IPS-11a (cell line): ENCODE measurements around the gene RACGAP1.

Experiments
- H3K4me3 ChIP-seq: one replicate; pipeline ENCODE4 v1.5.1; 2013; ENCODE audit warnings: low read depth, low read length, control low read depth

RACGAP1 gene

DNA sequence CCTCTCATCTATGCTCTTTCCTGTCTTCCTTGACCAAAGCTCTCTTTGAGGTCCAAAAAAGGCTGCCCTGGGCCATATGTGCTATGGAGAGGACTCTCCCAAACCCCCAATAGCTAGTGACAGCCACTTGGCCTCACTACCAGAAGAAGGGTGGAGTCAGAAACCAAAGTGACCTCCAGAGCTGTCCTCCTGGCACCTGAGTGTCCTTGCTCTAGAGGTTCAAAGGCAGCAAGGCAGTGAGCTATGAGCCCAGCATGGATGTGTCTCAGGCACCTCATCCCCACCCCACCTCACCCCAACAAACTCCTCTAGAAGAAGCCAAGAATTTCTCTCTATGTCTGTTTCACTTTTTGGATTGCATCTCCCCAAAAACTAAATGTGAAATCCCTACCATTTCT is 67.7 kb downstream of the RACGAP1 start:
- no peak overlapping the region for H3K4me3 ChIP-seq

DNA sequence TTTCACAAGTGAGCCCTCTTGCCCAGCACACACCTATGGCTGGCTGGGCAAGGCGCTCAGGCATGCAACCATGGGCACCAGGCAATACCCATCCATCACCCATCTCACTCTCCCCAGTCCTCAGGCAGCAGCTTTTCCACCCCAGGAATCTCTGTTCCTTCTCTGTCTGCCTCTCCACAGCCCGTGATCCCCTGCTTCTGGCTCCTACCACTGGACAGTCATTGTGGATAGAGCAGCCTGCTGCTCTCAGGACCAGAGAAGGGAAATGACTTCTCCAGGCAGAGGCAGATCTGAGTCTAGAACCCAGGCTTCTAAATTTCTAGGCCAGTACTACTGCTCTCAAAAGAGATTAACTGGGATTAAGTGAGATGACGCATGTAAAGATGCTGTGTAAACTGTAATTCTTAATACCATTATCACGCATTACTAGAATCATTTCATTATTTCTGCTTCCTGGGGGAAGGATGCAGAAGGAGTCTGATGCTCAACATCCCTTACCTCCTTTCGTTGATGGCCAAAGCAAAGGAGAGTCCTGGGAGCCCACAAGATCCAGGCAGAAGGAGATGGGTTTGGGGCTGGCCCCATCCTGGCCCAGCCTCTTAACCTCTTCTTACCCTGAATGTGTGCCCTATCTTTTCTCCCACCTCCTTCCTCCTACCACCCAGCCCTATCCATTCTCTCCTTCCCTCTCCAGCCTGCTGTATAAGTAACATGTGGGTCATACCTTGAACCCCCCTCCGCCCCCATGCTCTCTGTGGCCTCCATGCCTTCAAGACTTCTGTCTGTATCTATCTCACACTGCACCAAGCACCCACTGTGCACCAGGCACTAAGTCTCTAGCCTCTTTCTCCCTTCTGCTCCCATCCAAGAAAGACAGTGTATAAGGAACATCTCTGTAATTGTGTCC is 68.4 kb downstream of the RACGAP1 start:
- H3K4me3 ChIP-seq: no peak overlapping the region

DNA sequence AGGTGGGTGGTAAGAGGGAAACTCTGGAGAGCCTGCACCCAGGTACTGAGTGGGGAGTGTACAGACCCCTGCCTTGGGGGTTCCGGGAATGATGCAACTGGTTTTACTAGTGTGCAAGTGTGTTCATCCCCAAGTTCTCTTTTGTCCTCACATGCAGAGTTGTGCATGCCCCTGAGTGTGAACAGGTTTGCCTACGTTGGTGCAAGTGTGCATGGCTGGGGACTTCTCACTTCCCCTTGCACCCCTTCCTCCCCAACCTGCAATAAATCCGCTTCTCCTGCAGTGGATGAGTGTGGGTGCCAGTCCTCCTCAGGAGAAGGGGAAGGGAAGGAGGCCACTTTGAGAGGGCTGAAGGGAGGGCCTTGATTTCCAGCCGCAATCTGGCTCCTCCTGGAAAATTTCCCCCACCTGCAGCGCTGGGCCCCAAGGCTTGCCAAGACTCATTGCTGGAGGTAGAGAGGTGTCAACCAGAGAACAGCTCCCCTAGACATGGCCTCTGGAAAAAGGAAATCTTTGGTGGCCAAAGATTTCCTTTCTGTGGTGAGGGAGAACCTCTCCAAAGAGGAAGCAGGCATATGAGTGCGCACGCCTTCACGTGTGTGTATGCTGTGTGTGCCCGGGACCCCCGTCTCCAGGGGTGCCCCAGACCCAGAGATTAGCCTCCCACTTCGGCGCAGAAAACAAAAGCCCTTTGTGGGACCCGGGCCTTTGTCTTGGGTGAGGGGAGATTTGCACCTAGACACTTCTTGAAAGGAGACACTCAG is 69.2 kb downstream of the RACGAP1 start:
- H3K4me3 ChIP-seq: no peak overlapping the region

DNA sequence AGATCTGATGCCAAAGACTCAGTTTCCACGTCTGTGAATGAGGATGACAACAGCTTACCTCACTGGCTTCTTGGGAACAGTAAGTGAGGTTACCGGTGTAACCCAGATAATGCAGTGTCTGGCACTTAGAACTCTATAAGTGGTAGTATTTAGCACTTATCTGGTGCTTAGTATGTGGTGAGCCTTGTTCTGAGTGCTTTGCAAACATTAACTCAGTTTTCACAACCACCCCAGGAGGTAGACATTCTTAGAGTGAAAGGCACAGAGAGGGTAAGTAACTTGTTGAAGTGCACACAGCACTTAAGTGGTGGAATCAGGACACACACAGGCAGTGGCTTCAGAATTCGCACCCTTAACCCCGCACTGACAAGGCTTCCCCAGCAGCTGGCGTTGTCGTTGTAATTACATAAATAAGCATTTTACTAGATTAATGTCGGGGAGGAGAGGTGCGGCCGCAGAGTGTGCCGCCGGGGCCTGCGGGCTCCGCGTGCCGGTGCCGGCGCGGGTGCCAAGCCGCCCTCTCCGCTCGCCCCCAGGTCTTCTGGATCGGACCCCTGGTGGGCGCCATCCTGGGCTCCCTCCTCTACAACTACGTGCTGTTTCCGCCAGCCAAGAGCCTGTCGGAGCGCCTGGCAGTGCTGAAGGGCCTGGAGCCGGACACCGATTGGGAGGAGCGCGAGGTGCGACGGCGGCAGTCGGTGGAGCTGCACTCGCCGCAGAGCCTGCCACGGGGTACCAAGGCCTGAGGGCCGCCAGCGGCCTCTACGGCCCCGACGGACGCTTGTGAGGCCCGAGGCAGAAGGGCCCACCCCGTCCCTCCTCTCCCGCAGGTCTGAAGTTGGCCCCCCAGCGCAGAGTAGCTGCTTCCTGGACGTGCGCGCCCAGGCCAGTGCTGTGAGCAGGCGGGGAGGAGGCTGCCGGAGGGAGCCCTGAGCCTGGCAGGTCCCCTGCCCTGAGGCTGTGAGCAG is 70.1 kb downstream of the RACGAP1 start:
- no peak overlapping the region for H3K4me3 ChIP-seq

DNA sequence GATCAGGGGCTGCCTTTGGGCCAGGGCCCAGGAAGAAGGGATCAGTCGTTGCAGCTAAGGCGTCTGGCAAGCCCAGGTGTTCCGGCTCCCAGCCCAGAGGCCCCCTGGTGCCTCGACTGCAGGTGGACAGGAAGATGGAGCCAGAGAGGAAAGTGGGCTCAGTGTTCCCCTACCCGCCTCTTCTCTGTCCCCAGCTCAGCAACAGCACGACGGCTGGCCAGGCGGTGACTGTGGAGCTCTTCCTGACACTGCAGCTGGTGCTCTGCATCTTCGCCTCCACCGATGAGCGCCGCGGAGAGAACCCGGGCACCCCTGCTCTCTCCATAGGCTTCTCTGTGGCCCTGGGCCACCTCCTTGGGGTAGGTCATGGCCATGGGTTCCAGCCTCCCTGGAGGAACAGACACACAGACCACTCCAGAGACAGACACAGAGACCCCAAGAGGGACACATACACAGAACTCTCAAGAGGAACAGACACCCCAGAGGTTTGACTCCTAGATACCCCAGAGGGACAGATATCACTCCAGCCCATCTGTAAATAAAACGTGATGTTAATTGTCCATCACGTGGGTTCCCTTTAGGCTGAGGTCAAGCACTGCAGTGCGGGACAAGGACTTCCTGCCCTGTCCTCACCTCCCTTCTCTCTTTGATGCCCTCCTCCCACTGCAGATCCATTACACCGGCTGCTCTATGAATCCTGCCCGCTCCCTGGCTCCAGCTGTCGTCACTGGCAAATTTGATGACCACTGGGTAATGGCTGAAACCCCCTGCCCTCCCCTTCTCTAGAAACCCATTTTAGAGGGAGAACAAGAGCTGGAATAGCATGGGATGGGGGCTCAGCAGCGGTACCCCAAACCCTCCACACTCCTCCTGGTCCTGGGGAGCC is 71.1 kb downstream of the RACGAP1 start:
- no peak overlapping the region for H3K4me3 ChIP-seq

DNA sequence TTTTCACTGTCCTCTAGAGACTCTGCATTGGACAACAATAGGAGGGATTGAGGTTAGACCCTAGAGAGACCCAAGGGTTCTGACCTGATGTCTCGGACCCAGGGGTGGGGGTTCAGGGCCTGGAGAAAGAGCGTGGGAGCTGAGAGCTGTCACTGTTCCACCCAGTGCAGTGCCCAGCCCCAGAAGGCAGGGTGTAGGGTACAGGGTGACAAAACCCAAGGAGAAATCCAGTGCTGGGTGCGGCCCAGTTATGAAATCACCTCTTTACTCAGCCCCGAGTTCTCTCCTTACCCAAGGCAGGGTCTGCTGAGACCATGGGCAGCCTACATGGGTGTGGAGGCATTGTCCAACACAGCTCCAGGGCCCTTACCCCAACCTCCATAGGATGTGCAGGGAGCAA is 72.1 kb downstream of the RACGAP1 start:
- H3K4me3 ChIP-seq: no peak overlapping the region

DNA sequence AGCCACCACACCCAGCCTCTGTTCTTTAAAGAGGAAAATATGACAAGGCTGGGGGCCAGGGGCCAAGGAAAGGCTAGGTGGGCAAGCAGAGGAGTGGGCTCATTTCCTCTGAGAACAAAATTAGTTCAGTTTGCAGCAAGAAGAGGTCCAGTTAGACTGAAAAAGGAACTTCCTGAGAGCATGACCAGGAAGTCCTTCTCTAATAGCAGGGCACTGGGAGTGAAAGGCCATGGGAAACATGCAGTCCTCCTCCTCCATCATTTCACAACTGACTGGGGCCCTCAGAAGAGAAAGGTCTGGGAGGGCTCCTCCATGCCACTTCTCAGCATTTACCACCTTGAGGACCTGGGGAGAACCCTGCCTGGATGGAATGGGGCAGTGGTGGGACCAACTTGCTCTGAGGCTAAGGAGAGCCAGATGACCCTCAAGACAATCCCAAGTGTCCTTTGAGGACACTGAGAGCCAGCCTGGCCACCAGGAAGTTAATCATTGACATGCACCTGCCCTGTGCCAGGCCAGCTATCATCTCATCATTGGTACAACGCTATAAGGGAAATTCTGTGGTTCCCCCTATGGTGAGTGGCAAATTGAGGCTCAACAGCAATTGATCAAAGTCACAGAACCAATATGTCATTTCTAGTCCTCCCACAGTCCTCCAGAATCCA is 72.8 kb downstream of the RACGAP1 start:
- H3K4me3 ChIP-seq: no peak overlapping the region

DNA sequence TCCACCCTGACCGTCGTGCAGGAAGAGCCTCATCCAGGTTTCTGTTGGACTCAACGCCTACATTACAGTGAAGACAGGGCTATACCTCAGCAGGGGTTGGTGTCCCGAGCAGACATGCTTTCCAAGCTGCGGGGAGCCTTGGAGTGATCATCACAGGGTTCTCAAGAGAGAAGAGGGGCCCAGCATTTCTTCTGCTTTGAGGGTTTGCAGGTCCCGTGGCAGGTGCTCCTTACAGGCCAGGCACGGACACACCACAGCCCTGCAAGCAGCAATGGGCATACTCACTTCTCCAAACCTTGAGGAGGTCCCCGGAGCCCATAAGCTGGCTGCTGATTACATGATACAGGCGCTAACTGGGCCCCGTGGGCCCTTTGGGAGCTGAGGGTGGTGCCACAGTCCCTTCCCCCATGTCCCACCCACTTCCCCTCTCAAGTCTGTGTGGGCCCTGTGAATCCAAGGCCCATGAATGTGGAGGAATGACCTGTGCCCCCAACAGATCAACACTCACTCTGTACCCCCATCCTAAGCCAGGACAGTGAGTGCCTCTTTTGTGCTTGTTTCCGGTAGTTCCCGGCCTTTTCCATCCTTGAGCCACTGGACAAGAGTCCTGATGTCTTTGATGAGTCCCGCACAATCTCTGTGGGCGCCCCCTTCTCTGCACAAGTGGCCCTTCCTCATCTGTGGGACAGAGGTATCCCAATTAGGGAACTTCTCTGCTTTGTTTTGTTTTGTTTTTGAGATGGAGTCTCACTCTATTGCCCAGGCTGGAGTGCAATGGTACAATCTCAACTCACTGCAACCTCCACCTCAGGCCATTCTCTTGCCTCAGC is 73.7 kb downstream of the RACGAP1 start:
- no peak overlapping the region for H3K4me3 ChIP-seq

DNA sequence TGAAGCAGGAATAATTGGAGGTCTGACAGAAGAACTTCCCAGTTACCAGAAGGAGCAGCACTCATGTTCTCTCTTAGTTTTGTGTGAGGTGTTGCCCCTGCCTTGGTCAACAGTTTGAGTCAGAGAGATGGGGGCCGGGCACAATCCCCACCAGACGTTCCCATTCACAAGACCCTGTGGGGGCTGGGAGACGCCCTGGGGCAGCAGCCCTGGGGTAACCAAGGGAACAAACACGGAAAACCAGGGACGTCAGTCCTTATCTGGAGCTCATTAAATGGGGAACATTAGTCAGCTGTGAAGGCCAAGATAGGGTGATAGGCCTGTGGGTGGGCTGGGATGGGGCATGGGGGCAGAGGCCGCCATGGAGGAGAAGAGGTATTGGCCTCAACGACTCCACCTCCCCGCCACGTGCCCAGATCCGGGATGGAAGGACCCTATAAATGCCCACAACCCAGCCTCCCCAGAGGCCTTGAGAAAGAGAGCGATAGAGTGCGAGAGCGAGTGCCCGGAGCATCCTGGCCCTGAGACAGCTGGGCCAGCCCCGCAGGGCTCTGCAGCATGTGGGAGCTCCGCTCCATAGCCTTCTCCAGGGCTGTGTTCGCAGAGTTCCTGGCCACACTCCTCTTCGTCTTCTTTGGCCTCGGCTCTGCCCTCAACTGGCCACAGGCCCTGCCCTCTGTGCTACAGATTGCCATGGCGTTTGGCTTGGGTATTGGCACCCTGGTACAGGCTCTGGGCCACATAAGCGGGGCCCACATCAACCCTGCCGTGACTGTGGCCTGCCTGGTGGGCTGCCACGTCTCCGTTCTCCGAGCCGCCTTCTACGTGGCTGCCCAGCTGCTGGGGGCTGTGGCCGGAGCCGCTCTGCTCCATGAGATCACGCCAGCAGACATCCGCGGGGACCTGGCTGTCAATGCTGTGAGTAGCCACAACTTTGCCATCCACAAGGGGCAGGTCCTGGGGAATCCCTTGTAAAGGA is 74.7 kb downstream of the RACGAP1 start, which contains the start of gene AQP2:
Gene AQP2, plus strand, starts transcription at position 465 of the 979 bp plus-strand sequence. Its CDS starts 94 bp downstream, at position 559.
- H3K4me3 ChIP-seq: no peak within 1 kb of the TSS

DNA sequence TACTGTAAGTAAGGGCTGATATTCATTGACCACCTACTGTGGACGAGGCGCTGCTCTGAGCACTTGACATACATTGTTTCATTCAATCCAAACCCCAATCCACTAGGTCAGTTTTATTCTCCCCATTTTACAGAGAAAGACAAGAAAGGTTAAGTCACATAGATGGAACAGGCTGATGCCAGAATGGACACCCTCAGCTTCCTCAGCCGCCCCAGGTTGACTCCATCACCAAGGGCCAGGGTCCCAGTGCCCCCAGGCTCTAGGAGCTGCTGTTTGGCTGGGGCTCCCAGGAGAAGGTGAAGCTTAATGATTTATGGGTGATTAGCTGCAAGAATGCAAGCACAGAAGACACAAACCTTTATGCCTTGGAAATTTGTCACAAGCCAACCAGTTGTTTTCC is 75.4 kb downstream of the RACGAP1 start:
- no peak overlapping the region for H3K4me3 ChIP-seq

DNA sequence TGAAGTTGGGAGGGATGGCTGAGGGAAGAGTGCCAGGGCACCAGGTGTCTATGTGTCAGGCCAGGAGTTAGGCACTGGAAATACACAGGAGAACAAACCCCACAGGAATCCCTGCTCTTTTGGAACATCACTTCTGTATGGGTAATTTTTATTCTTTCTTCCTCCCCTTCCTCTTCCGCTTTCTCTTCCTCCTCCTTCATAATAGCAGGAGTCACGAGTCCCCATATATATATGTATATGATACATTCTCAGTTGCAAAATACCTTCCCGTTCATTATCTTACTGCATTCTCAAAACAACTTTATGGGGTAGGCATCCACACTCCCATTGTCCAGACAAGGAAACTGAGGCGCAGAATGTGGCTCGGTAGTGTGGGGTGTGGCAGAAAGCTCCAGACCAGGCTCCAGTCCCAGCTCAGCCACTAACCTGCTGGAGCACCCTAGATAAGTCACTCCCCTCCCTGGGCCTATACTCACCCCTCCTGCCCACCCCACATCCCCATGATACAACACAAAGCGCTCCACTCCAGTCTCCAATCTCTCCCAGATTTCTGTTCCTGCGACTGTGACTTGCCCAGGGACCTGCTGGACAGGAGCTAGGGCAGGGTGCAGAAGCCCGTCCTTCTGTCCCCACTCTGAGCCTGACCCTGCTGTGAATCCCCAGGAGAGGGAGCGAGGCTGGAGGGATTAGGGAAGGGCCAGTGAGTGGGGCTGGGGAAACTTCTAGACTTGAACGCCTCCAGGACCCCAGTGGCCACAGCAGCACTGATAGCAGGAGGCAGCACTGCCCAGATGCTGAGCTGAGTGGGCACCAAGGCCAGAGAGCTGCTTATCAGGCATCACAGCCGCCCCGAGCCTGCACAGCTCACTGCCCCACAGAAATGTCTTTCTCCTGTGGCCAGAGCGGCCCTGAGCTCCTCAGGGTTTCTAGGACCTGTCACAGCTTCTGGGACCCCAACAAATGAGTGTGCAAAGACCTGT is 76.1 kb downstream of the RACGAP1 start:
- H3K4me3 ChIP-seq: no peak overlapping the region

DNA sequence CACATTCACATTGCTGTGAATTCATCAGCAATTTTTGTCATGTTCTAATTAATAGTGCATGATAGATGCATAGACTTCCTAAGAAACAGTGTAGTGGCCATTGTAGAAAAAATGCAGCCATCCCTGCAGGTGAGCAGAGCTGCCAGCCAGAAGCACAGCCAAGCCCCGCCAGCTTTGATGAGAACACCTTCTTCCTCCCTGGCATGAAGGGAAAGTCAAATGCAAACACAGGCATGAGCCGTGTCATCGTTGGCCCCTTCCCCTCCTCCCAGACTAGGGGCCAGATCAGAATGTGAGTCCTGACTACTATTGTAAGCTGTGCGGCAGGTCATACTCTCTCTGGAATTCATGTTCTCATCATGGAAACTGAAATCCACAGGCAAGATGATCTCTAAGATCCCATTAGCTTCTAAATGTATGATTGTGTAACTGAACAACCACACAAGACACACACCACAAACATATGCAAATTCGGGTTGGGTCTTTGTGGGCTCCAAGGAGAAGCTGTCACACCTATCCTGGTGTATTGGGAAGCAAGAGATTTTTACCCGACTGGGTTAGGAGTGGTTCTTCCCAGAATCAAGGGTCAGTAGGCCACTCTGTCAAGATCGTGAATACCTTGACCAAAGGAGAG is 77.6 kb downstream of the RACGAP1 start:
- no peak overlapping the region for H3K4me3 ChIP-seq

DNA sequence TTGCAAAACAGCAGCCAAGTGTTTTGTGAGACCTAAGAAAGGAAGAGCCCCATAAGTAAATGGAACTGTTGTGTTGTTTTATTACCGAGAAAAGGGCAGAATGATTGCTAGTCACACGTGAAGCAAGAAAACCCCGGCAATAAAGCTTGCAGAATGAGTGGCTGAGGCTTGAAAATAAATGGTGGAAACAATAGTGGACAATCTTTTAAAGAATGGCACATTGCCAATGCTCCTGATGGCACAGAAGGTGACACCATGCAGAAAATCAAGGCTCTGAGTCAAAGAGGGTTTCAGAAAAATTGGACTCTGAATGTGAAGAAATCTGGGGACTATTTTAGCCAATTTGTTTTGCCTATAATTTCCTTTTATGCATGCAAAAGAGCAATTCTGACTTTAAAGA is 78.8 kb downstream of the RACGAP1 start:
- H3K4me3 ChIP-seq: no peak overlapping the region

DNA sequence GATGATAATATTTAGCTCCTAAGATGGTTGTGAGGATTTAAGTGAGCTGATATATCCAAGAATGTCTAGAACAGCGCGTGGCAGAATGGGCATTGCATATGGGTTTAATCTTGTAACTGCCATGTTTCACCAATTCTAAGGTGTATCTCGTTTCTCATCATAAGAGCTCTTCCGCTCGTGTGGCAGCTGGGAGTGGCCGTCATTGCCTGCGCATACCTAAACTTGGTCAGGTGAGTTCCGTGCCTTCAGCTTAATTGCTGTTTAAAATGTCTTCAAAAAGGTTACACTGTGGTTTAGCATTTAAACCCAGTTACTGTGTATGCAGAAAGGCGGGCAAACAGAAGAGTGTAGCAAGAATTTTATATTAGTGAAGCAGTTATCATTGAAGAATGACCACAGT is 79.2 kb downstream of the RACGAP1 start:
- no peak overlapping the region for H3K4me3 ChIP-seq

DNA sequence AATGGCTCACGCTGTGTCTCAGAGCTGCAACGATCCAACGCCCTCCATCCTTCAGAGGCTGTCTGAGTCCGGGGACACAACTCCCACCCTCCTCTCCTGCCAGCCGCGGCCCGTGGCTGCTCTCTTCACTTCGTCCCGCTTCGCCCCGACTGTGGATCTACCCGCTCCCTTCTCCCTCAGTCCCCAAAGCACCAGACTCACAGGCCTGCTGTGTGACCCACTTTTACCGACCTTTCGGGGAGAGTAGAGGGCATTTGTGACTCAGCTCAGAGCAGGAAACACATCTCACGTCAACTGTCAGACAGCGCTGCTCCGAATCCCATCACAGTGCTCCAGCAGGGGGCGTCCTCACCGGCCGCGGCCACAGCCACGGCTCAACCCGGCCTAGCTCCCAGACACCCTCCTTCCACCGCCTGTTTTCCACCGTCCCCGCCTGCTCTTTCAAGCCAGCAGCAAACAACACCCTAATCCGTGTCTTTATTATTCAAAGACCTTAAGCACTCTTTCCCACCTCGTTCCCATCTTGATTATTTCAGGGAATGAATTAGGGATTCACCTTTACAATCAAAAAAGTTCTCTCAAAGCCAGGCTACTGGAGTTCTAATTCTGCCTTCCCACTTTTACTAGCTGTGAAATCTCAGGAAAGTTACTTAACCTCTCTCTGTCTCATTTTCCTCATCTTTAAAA is 79.8 kb downstream of the RACGAP1 start:
- no peak overlapping the region for H3K4me3 ChIP-seq
